Measurements from ENCODE around the gene DCLRE1A. TPM values are rescaled to one million over a fixed set of nuclear protein-coding genes. Genes with fewer than 3 reads are reported as not detected.
A peak's percentile ranks its signal among the peaks of the same experiment; 100 is the strongest.

DCLRE1A gene
- total and polyA plus RNA-seq, 2 experiments from 2014 or later, result 4.2 to 7.7 TPM

DNA sequence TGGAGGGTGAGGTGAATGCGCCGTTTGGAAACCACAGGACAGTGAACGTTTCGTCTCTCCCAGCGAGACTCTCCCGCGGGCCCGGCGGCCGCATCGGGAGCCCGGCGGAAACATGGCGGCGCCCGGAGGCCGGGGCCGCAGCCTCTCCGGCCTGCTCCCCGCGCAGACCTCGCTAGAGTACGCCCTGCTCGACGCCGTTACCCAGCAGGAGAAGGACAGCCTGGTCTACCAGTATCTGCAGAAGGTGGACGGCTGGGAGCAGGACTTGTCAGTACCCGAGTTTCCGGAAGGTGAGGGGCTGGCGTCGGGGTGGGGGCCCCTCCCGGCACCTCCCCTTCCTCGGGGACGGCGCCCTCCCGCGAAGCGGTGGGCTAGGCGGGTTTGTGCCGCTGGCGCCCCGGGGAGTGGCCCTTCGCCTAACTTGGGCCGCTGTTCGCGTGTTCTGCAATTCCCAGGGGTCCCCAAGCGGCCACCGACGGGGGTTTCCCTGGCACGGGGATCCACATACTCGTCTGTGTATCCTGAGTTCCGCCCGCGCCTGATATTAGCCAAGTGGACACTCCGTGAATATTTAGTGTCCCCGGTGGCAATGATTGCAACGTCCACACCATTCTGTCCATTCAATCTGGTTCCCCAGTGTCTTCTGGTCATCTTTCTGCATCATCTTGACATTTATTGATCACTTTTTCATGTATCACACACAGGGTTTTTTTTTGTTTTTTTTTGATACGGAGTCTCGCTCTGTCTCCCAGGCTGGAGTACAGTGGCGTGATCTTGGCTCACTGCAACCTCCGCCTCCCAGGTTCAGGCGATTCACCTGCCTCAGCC is 1.1 kb upstream of the DCLRE1A start:
- Histone ChIP-seq H3K36me3 (replicated peaks; ENCODE audit: insufficient read depth, low read depth) (no peaks in the 10 kb centered on the region), H4K20me1 (ENCODE audit: insufficient read depth, poor library complexity, severe bottlenecking) (no peaks in the 10 kb centered on the region), H3K9me2 (replicated peaks; ENCODE audit: insufficient read depth) (no peaks in the 10 kb centered on the region), H3K27ac (peak overlapping the region; percentile 98), H3K4me2 (peak overlapping the region; percentile 86), H3K27me3 (no peaks in the 10 kb centered on the region), H3K4me1 (ENCODE audit: insufficient read depth) (peaks cover 17% of the 10 kb centered on the region), H2AFZ (peak overlapping the region; percentile 98), H3K9me3 (ENCODE audit: low read depth) (no peaks in the 10 kb centered on the region), H3K4me3 (peak overlapping the region; percentile 80), H3K79me2 (peaks cover 48% of the 10 kb centered on the region)
- TF ChIP-seq EZH2 (IDR thresholded peaks at IDR 0.05; ENCODE audit: borderline replicate concordance), result no peak
- TF ChIP-seq, protein P1, sequence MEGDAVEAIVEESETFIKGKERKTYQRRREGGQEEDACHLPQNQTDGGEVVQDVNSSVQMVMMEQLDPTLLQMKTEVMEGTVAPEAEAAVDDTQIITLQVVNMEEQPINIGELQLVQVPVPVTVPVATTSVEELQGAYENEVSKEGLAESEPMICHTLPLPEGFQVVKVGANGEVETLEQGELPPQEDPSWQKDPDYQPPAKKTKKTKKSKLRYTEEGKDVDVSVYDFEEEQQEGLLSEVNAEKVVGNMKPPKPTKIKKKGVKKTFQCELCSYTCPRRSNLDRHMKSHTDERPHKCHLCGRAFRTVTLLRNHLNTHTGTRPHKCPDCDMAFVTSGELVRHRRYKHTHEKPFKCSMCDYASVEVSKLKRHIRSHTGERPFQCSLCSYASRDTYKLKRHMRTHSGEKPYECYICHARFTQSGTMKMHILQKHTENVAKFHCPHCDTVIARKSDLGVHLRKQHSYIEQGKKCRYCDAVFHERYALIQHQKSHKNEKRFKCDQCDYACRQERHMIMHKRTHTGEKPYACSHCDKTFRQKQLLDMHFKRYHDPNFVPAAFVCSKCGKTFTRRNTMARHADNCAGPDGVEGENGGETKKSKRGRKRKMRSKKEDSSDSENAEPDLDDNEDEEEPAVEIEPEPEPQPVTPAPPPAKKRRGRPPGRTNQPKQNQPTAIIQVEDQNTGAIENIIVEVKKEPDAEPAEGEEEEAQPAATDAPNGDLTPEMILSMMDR (IDR thresholded peaks at IDR 0.05; ENCODE audit: poor library complexity), result peak; percentile 8
- WGBS (ENCODE audit: low lambda C conversion rate, missing lambda C conversion rate), result 1% methylated on average over 61 of the region's 62 CpGs
- DNase-seq (ENCODE audit: low spot score), result peak; percentile 73

DNA sequence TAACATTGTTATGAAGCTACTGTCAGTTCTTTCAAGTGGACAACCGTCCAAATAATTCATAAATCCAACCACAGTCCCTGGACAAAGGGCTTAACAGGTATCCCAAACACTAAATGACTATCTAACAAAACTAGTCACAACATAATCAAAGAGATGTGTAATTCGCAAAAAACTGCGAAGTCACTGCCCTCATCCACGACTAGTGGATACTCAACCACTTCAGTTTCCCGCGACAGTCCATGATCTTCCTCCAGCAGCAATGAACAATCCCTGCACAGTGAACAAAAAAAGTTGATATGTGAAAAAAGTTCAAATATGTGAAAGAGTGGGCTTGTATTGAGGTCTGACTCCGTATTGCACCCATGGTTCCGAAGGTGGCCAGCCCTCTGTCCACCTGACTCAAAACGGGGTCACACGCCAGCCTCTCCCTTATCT is 287 bp downstream of the DCLRE1A start:
- WGBS (ENCODE audit: low lambda C conversion rate, missing lambda C conversion rate), result 42% methylated on average over 10 of the region's 10 CpGs
- Histone ChIP-seq H2AFZ (peak overlapping the region; percentile 98), H3K36me3 (replicated peaks; ENCODE audit: insufficient read depth, low read depth) (no peaks in the 10 kb centered on the region), H3K27me3 (no peaks in the 10 kb centered on the region), H3K4me3 (peak overlapping the region; percentile 80), H4K20me1 (ENCODE audit: insufficient read depth, poor library complexity, severe bottlenecking) (no peaks in the 10 kb centered on the region), H3K4me1 (ENCODE audit: insufficient read depth) (peaks cover 17% of the 10 kb centered on the region), H3K27ac (peak overlapping the region; percentile 98), H3K9me2 (replicated peaks; ENCODE audit: insufficient read depth) (no peaks in the 10 kb centered on the region), H3K9me3 (ENCODE audit: low read depth) (no peaks in the 10 kb centered on the region), H3K4me2 (peak overlapping the region; percentile 86), H3K79me2 (peaks cover 41% of the 10 kb centered on the region)
- TF ChIP-seq EZH2phosphoT487 (IDR thresholded peaks at IDR 0.05; ENCODE audit: low read depth, severe bottlenecking, unreplicated experiment) (no peak), EZH2 (IDR thresholded peaks at IDR 0.05; ENCODE audit: borderline replicate concordance) (no peak)
- TF ChIP-seq, protein P1 (IDR thresholded peaks at IDR 0.05; ENCODE audit: poor library complexity), result no peak
- DNase-seq (ENCODE audit: low spot score), result no peak

DNA sequence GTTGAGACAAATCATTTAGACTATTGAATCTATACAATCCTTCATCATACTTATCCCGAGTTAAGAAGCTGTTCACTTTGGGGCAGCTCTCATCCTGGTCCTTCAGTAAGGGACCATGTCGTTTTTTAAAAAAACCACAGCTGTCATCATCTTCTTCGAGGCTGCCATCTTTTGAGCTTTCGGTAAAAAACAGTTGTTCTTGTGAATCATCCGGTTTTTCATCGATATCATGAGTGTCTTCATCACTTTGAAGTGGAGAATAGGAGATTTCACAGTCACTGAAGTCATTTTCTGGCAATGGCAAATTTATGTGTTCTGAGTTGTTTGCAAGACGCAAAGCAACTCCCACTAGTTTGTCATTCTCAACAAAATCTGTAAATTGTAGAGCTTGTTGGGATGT is 3.9 kb downstream of the DCLRE1A start:
- no peak for TF ChIP-seq EZH2 (IDR thresholded peaks at IDR 0.05; ENCODE audit: borderline replicate concordance)
- no peak for TF ChIP-seq EZH2phosphoT487 (IDR thresholded peaks at IDR 0.05; ENCODE audit: low read depth, severe bottlenecking, unreplicated experiment)
- TF ChIP-seq, protein P1 (IDR thresholded peaks at IDR 0.05; ENCODE audit: poor library complexity), result no peak
- H3K27me3 ChIP-seq, result no peaks in the 10 kb centered on the region
- H3K79me2 ChIP-seq, result peaks cover 5% of the 10 kb centered on the region
- H3K9me2 ChIP-seq (replicated peaks; ENCODE audit: insufficient read depth), result no peaks in the 10 kb centered on the region
- no peak overlapping the region for H3K4me2 ChIP-seq
- no peak overlapping the region for H3K4me3 ChIP-seq
- H3K4me1 ChIP-seq (ENCODE audit: insufficient read depth), result no peaks in the 10 kb centered on the region
- H3K36me3 ChIP-seq (replicated peaks; ENCODE audit: insufficient read depth, low read depth), result no peaks in the 10 kb centered on the region
- H4K20me1 ChIP-seq (ENCODE audit: insufficient read depth, poor library complexity, severe bottlenecking), result no peaks in the 10 kb centered on the region
- H3K27ac ChIP-seq, result no peak overlapping the region
- 96% methylated on average over 7 of the region's 7 CpGs for WGBS (ENCODE audit: low lambda C conversion rate, missing lambda C conversion rate)
- no peaks in the 10 kb centered on the region for H3K9me3 ChIP-seq (ENCODE audit: low read depth)
- no peak overlapping the region for H2AFZ ChIP-seq
- no peak for DNase-seq (ENCODE audit: low spot score)
